GM12878 (cell line): ENCODE results near the gene APC2. TPM values are rescaled to one million over a fixed set of nuclear protein-coding genes. Genes with fewer than 3 reads are reported as not detected.

Experiments used
- MTA2 ChIP-seq: fragments of 450-650 bp; IDR thresholded peaks from 2 replicates; pipeline ENCODE4 v1.6.1; 2016; ENCODE audit warnings: low read depth, mild to moderate bottlenecking, moderate library complexity
- PRDM15 ChIP-seq: fragments of 450-650 bp; formaldehyde crosslinking; IDR thresholded peaks from 2 replicates; pipeline ENCODE4 v1.4.0; 2020; ENCODE audit warnings: mild to moderate bottlenecking, moderate library complexity
- RFX5 ChIP-seq: IDR thresholded peaks from 2 replicates; pipeline ENCODE4 v1.6.1; 2011; ENCODE audit warnings: low read depth, low read length, improper control_type of control experiment
- SIN3A ChIP-seq: IDR thresholded peaks from 2 replicates; pipeline ENCODE4 v1.6.1; 2012; ENCODE audit warnings: low read depth, low read length, improper control_type of control experiment
- STAT3 ChIP-seq: IDR thresholded peaks from 2 replicates; pipeline ENCODE4 v1.6.1; 2011; ENCODE audit warnings: low read depth, low read length, improper control_type of control experiment
- polyA plus RNA-seq, 11 experiments: library from polyadenylated mRNA; depleted of rRNA in 4 of 11; unstranded in 6 of 11; stranded (reverse) in 5 of 11; fragments of >200 nt; fragmentation: Nextera tagmentation in 4 of 11; fragmentation: Illumina TruSeq in 1 of 11; extraction: Ambion mirVana in 4 of 11; extraction: Trizol in 1 of 11; gene quantifications; 1 replicate in 1 of 11; 2 replicates in 10 of 11; pipeline versions ENCODE4 v1.2.1 to v1.2.3, GENCODE V29; 2011 to 2016; ENCODE audit warnings: inconsistent platforms in 2 of 11, missing spikeins in 2 of 11, low read depth in 1 of 11
- total RNA-seq, 4 experiments: library from RNA; depleted of rRNA in 3 of 4; stranded (reverse); fragments of >200 nt in 3 of 4; fragmentation: Illumina TruSeq in 1 of 4; extraction: Trizol in 1 of 4; gene quantifications; 2 replicates each; pipeline versions ENCODE4 v1.2.1 to v1.2.3, GENCODE V29; 2013 to 2021
- TF ChIP-seq, protein P1 (sequence below): IDR thresholded peaks from 2 replicates; pipeline ENCODE4 v1.6.1; 2012; ENCODE audit warnings: low read depth, low read length, improper control_type of control experiment
- TF ChIP-seq, protein P2 (sequence below): fragments of 450-650 bp; IDR thresholded peaks from 2 replicates; pipeline ENCODE4 v1.6.1; 2017; ENCODE audit warnings: low read depth, mild to moderate bottlenecking, moderate library complexity

Gene APC2
- total and polyA plus RNA-seq, 10 of the 15 experiments (the other 5 are each of a cell fraction or from before 2014, with no cell fraction given), result under 0.01 to 0.73 (median 0.04) TPM; not detected in 5

GRCh38 chr19:1438035-1438932 lies 11.6 kb upstream of the APC2 start, which contains the start of gene RPS15 (continued):
- TF ChIP-seq STAT3 (no peak), RFX5 (peak; percentile 61; the same call in 1 of the 2 replicates), SIN3A (peak; percentile 89), MTA2 (no peak), PRDM15 (no peak)
- TF ChIP-seq, protein P1, sequence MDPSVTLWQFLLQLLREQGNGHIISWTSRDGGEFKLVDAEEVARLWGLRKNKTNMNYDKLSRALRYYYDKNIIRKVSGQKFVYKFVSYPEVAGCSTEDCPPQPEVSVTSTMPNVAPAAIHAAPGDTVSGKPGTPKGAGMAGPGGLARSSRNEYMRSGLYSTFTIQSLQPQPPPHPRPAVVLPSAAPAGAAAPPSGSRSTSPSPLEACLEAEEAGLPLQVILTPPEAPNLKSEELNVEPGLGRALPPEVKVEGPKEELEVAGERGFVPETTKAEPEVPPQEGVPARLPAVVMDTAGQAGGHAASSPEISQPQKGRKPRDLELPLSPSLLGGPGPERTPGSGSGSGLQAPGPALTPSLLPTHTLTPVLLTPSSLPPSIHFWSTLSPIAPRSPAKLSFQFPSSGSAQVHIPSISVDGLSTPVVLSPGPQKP, result peak; percentile 74
- TF ChIP-seq, protein P2, sequence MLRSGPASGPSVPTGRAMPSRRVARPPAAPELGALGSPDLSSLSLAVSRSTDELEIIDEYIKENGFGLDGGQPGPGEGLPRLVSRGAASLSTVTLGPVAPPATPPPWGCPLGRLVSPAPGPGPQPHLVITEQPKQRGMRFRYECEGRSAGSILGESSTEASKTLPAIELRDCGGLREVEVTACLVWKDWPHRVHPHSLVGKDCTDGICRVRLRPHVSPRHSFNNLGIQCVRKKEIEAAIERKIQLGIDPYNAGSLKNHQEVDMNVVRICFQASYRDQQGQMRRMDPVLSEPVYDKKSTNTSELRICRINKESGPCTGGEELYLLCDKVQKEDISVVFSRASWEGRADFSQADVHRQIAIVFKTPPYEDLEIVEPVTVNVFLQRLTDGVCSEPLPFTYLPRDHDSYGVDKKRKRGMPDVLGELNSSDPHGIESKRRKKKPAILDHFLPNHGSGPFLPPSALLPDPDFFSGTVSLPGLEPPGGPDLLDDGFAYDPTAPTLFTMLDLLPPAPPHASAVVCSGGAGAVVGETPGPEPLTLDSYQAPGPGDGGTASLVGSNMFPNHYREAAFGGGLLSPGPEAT, result peak; percentile 80; the same call in 1 of the 2 replicates
